GM18526 (cell line): ENCODE results near the gene EGR2.
A peak's percentile ranks its signal among the peaks of the same experiment; 100 is the strongest.

Experiments used
- POLR2A ChIP-seq: IDR thresholded peaks from 3 replicates; pipeline ENCODE4 v1.6.1; 2011; ENCODE audit not compliant: insufficient read length; ENCODE audit errors: extremely low read depth

EGR2 gene

DNA sequence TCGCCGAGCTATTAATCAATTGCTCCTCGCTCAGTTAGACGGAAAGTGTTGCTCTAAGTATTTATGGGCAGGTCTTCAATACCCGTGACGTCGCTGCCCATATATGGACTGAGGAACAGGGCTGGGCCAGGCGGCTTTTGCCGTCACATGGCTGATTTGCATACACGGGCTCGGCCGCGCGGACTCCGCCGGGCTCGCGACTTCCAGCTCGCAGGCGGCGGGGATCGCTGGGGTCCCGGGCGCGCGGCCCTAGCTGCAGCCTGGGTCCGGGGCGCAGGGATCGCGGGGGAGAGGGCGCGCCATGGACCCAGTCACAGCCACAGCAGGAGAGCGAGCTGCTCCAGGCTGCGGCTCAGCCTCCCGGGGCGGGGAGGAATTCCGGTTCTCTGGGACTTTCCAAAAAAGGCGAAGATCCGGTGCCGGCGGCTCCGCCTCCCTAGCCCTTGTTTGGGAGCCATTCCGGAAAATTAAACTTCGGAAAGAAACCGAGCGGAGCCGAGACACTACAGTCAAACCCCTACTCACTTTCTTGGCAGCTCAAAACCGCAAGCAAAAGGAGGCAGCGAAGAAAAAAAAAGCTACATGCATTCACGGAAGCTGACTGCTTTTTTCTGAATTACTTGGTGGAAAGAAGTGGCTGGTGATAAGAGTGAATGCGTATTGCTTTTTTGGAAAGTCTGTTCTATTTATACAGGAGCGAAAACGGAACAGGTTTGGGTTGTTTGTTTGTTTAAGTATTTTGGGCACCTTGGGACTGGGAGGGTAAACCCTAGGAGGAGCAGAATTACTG is at the start of gene EGR2:
TSS of gene EGR2 (minus strand) at position 36 of the 790 bp plus-strand sequence. CDS start 337 bp downstream, outside the sequence.
- TF ChIP-seq POLR2A = peak; percentile 62

GRCh38 chr10:62862447-62862846 is 46.3 kb upstream of the EGR2 start:
- no peak for TF ChIP-seq POLR2A

GRCh38 chr10:62861507-62861906 is 45.3 kb upstream of the EGR2 start:
- TF ChIP-seq POLR2A = no peak

GRCh38 chr10:62860946-62861345 is 44.8 kb upstream of the EGR2 start:
- TF ChIP-seq POLR2A = no peak

DNA sequence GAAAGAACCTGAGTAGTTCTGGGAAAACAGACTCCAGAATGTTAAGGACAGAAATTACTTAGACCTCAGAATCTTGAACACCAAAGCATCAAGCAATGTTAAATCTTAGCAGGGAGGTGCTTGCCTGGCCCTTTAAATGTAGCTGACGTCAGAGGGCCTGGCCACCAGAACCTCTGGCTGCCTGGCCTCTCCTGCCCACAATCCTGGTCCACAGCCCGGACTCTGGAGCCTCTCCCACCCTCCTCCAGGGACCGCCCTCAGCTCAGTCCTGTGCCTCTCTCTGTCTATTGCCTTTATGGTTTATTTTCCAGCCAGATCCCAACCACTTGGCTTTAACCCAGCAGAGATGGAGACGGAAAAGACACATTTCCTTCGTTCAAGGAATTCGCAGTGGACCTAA is 42.2 kb upstream of the EGR2 start:
- TF ChIP-seq POLR2A = no peak

DNA sequence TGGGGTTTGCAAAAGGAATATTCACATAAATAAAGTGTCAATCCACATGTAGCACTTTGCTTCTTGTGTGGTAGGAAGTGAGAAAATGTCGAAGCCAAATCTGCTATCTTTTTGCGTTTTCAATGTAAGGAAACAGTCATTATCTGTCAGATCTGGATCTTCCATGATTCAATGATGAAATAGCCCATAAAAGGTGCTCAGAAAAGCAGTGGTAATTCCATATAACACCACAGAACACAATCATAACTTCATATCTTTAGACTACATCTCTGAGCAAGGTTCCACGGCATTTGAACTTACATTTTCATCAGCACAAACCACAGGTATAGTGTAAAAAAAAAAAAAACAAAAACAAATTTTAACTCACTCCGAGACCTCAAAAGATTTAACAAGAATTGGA is 39.9 kb upstream of the EGR2 start:
- TF ChIP-seq POLR2A = no peak

GRCh38 chr10:62853710-62854109 is 37.5 kb upstream of the EGR2 start:
- TF ChIP-seq POLR2A = no peak

DNA sequence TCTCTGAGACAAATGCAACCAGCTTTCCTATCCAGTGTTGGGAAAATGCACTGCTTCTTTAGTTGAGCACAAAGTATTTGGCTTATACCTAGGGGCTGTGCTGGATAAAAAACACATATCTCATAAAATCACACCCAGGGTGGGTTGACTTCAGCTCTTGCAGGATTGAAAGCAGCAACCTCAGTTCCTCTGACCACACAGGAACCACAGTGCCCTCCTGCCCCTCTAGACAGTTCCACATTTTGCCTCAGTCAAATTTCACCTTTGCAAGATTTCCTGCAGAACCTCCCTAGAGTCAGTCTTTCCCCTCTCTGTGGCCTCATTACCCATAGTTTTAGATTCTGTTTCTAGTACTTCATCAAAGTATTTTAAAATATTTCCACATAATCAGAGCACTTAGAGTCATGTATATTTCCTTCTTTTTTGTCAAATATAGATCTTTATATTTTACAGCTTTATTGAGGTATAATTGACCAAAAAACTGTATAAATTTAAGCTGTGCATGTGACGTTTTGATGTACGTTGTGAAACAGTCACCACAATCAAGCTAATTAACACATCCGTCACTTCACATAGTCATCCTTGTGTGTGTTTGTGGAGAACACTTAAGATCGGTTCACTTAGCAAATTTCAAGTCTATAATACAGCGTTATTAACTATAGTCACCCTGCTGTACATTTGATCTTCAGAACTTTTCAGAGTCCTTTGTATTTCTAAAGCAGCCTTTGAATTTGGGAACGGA is 37.0 kb upstream of the EGR2 start:
- no peak for TF ChIP-seq POLR2A

GRCh38 chr10:62851442-62851841 is 35.3 kb upstream of the EGR2 start:
- no peak for TF ChIP-seq POLR2A

DNA sequence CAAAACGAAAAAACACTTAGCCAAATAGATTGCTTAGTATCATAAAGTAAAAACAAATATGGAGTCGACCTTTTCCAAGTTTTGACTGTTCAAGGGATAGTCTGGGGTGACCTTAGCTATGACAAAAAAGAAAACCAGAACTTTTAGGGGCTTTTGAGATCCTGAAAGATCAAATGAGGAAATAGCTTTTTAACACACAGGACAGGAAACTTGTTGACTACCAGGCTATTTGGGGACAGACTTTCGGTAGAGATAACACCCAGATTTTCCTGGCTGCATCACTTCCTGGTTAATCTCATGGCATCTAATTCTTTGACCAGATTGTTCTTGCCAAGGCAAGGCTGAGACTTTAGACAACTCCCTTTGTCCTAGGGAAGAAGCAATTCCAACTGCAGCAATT is 34.5 kb upstream of the EGR2 start:
- TF ChIP-seq POLR2A = no peak

DNA sequence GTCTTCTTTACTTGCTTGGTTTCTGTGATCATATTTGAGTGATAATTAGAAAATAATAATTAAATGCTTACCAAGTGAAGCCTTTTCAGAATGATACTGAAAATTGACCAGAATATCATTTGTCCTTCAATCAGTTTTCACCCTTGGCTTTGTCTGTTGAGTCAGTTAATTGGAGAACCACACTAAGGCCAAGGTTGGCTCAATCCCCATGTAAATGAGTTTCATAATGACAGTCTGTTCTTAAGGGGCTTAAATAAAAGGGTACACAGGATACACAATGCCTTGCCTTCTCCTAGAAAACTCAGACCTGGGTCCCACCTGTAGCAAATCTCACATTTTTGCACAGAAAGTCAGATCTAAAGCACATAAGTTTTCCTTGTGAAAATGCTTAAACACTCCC is 31.3 kb upstream of the EGR2 start:
- TF ChIP-seq POLR2A = no peak

- no peak for TF ChIP-seq POLR2A
These were observed 28.3 kb upstream of the EGR2 start for GRCh38 chr10:62844280-62845011.

DNA sequence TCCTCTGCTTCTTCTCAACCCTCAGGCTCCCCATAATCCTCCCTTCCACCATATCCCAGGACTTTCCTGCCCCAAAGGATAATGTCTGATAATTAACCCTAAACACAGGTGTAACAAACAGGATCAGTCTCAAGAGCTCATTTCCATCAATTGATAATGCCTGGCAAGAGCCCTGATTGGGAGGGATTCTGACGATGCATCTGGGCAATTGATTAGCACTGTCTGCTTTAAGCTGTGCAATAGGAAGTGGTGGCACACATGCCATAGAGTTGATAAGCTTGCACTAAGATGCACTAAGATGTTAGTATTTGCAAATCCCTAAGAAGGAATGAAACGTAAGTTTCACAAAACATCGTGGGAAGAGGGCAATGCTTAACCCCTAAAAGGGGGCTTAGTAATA is 27.4 kb upstream of the EGR2 start:
- TF ChIP-seq POLR2A = no peak

GRCh38 chr10:62842983-62843382 is 26.8 kb upstream of the EGR2 start:
- TF ChIP-seq POLR2A = no peak

- no peak for TF ChIP-seq POLR2A
These were observed 23.4 kb upstream of the EGR2 start for GRCh38 chr10:62839590-62839989.

DNA sequence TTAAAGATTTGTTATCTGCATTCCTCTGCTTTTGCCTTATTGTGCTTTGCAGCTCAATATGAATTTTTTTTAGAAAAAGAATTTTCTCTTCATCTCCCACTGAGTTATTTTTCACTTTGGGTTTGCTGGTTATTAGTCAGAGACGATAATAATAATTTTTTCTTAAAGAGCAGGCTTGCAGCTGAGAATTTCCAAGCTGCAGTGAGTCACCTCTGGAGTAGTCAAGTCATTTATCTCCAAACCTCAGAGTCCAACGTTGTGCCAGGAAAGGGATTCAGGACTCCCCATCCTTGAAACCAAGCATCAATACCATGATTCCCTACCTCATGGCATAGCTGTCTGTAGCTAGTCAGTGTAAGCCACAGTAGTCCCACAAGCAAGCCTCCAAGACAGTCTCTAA is 15.2 kb upstream of the EGR2 start:
- TF ChIP-seq POLR2A = no peak
